NCI-H226 (cell line): ENCODE measurements around the gene RAB38.

Experiments
- DNase-seq: peaks from one replicate; pipeline ENCODE4 v3.0.0-alpha.2; 2015

RAB38 gene

DNA sequence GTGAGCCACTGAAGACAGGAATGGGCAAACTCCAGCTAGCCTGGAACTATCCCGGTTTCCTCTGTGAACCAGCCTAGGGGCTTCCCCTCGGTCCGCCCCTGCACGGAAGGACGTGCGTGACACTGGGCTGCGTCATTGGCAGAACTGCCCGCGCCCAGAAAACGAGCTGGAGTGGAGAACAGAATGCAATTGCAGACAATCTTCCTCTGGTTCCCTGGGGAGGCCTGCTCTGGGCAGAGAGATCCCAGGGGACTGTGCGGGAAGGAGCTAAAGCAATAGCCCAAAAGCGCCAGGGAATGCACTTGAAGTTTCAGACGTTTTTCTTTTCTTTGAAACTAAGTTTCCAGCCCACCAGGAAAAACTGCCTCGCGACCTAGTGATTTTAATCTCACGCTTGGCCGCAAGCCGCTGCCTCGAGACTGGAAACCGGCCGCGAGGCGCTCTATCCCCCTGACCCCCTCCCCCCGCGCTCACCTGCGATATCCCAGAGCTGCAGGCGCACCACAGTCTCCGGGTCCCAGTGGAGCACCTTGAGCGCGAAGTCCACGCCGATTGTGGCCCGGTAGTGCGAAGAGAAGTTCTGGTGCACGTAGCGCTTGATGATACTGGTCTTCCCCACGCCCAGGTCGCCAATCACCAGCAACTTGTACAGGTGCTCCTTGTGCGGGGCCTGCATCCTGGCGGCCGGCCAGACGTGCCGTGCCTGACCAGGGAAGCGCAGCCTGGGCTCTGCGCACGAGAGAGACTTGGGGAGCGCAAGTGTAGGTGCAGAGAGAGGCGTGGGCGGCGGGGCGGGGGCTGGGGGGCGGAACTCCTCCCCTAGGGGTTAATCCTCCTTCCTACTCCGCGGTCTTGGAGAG, at the start of gene RAB38:
Gene RAB38 (minus strand): TSS at position 735 of the 860 bp plus-strand sequence. CDS start 59 bp downstream, at position 676.
- DNase-seq: no peak

DNA sequence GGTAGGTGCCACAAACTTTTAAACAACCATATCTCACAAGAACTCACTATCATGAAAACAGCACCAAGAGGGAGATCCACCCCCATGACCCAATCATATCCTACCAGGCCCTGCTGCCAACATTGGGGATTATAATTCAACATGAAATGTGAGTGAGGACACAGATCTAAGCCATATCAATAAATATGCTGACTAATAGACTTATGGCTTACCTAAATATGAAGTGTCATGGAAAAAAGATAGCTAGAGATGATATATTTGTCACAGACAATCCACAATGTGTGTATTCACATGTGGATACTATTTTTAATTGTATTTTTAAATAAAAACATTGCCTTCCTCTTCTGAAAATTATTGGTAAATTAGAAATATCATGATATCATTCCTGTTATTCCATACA, 38.2 kb upstream of the RAB38 start:
- no peak for DNase-seq

DNA sequence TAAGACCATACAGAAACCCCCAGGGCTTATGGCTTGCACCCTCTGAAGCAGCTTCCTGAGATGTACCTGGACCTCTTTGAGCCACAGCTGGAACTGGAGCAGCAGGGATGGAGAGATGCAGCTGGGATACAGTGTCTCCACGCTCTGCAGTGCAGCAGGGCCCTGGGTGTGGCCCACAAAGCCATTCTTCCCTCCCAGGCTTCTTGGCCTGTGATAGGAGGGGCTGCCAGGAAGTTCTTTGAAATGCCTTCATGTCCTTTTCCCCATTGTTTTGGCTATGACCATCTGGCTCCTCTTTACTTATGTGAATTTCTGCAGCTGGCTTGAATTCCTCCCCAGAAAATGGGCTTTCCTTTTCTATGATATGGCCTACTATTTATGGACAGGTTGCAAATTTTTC, 37.1 kb upstream of the RAB38 start:
- DNase-seq: no peak

DNA sequence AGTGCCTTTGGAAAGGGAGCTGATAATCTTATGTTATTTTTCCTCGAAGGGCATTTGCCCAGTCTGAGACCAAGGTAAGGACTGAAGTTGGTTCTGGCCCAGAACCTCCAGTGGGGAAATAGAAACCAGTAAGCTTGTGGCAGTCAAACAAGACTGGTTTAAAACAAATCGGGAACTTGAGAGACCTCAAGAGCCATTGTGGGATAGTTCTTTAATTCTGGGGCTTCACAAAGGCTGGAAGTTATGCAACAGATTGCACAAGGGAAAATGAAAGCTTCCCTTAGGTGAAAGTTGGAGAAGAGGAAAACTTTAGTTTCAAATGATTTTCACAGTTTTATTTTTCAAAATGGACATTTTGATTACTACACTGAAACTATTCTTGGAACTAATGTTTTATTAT, 33.5 kb upstream of the RAB38 start:
- DNase-seq: no peak

GRCh38 chr11:88206751-88207150, 31.5 kb upstream of the RAB38 start:
- no peak for DNase-seq

DNA sequence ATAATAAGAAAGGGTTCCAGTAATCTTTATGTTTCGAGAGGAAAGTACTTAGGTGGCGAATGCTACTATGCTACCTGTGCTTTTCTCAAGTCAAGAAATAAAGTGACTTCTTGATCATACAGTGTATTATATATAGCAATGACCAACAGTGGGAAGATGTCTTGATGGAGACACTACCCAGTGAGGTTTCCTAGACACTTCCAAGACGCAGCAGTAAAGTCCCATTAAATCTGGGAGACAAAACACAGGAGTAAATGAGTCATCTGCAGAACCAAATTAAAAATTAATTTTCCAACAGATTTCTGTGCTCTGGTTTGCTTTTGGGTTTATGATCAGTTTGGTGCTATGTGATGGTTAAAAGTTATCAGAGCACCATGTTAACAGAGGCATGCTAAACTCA, 29.1 kb upstream of the RAB38 start:
- no peak for DNase-seq

DNA sequence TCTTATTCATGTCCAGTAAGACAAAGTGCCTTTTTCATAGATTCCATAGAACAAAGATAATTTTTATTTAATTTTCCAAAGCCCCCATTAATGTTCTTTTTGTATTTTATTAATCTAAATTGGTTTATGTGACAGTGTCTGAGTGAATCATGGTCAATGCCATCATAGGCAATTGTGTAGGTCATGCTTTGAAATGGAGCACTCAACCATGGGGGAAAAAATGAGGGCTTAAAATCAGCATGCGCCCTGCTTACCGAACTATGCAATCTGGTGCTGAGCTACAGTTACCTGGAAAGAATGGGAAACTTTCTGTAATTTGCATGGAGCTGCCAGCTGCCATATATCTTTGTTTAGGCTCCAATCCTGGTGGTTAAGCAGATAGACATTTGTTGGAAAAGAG, 28.4 kb upstream of the RAB38 start:
- DNase-seq: no peak

DNA sequence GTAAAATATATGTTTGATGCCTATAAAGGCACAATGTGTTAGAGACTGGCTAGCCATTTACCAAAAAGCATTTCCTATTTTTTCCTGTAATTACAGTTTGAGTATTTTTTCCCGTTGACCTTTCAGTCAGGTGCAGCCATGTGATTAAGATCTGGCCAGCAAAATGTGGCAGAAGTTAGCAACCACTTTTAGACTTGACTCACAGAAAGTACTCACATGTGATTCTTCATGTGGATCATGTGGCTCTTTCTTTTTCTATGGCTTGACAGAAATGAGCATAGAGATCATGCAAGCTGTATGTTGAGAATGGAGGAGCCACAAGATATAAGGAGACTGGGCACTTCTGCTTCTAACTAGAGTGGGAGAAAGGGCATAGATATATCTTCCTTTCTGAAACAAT, 27.3 kb upstream of the RAB38 start:
- DNase-seq: no peak

DNA sequence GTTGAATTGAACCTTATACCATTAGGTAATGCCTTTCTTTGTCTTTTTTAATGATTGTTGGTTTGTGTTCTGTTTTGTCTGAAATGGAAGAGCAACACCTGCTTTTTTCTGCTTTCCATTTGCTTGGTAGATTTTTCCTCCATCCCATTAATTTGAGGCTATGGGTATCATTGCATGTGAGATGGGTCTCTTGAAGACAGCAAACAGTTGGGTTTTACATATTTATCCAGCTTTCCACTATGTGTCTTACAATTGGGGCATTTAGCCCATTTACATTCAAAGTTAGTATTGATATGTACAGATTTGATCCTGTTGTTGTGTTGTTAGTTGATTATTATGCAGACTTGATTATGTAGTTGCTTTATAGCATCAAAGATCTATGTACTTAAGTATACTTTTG, 21.1 kb upstream of the RAB38 start:
- DNase-seq: no peak

DNA sequence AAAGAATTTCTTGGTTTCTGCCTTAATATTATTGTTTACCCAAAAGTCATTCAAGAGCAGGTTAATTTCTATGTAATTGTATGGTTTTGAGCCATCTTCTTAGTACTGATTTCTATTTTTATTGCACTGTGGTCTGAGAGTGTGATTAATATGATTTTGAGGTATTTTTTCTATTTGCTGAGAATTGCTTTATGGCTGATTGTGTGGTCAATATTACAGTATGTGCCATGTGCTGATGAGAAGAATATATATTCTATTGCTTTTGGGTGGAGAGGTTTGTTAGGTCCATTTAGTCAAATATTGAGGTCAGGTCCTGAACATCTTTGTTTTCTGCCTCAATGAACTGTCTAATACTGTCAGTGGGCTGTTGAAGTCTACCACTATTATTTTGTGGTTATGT, 20.7 kb upstream of the RAB38 start:
- DNase-seq: no peak

GRCh38 chr11:88194990-88195389, 19.7 kb upstream of the RAB38 start:
- DNase-seq: no peak

- no peak for DNase-seq
Measured at GRCh38 chr11:88193278-88193677, 18.0 kb upstream of the RAB38 start.

DNA sequence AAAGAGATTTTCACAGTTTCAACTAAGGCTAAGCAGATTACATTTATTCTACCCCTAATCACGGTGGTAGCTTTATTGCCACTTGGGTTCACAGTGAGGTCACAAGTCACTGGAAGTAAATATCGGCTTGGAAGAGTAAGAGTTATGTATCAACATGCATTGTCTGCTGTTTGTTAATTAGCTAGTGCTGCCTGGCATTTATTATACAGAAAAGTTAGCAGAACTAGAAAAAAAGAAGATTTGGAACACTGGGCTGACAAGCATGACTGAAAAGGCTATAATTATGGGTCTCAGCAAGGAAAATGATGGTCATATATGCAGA, 13.7 kb upstream of the RAB38 start:
- DNase-seq: no peak

DNA sequence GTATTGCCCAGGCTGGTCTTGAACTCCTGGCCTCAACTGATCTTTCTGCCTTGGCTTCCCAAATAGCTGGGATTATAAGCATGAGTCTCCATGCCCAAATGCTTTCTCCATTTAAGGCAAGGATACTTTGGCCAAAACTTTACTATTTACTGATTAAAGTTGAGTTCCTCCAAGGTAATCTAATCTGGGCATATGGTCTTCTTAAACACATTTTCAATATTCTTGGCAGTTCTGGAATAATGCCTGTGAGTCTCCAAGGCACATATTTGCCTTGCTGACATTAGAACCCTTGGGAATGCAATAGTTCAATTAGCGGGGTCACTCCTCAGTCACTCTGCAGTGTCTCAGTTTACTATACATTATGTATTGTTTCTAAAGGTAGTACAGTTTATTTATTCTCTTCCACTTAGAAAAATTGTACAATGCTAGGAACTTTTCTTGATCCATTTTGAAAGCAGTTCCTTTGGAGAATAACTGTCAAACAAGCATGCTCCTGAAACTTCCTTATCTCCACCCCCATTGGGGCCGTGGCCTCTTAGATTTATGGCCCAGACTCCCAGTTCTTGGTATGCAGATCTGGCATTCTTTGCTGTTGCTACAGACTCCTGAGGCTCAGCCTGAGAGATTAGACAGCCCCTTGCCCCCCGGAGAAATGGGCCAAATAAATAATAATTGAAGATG, 13.1 kb upstream of the RAB38 start:
- DNase-seq: peak; percentile 75

- DNase-seq: no peak
Measured at GRCh38 chr11:88183233-88183632, 8.0 kb upstream of the RAB38 start.

DNA sequence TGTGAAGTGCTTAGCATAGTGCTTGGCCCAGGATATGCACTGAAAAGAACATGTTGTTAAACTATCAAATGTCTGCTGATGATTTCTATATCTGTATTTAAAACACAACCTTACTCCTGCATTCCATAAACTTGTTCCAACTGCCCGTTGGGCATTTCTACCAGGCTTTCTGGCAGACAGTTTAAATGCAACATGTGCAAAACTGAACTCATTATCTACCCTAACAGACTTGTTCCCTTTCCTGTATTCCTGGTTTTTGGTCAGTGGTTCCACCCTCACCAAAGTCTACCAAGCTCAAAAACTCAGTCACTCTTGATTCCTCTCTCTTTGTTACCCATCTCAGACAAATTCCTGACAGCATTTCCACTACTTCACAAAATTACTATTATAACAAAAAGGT, 6.5 kb upstream of the RAB38 start:
- DNase-seq: no peak

GRCh38 chr11:88179971-88180629, 4.9 kb upstream of the RAB38 start:
- DNase-seq: no peak

DNA sequence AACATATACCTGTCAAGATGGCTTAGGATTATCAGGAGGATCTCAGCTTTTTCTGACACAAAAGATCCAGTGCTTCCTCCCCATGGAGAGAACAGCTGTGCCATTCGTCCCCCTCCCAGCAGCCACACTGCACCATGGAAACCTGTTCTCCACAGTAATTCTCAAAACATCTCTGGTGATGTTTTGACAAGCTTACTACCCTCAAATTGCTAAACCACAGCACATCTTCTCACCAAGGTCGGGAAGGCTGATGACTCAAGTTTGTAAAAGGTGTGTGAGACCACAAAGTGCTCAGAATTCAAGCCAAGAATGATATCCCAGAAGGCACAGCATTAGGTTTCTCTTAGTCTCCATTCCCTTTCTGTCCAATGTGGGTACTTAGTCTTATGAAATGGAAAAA, 3.9 kb upstream of the RAB38 start:
- DNase-seq: peak; percentile 48

GRCh38 chr11:88178191-88178590, 2.9 kb upstream of the RAB38 start:
- DNase-seq: no peak

DNA sequence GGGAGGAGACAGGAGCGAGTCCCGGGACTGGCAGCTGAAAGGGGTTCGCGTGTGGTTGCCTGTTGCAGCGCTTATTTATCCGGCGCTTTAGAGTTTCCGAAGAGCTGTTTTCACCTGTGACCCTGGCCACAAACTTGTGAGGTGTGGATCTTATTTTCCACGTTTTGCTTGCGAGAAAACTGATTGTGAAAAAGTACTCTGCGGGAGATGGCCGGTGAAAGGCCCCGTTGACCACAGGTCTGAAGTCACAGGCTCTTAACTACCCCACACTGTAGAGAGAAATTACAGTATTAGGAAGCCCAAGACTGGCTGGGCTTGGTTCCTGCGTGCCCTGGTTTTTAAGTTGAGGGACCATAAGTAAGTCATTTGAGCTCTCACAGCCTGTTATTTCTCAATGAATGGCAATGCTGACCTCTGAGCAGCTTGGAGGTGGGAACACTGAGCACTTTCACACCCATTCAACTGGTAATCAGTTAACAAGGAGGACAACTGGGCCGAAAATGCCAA, 379 bp upstream of the RAB38 start:
- DNase-seq: no peak

DNA sequence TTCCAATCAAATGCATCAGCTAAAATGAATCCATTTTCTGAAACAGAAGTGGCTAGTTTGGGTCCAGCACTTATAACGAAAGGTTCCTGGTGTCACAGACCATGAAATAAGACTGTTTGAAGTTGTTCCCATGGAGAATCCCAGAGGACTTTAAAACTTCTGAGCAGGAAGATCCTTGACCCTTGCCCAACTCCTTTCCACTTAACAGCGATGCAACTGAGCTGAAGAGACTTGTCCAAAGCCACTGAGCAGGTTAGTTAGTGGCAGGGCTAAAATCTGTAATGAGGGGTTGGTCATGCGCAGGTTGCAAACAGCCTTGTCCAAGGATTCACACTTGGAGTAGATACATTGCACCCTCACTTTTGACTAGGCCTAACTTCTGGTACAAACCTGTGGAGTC, 1.3 kb downstream of the RAB38 start:
- DNase-seq: no peak

- DNase-seq: no peak
Measured at GRCh38 chr11:88171982-88172381, 3.3 kb downstream of the RAB38 start.

GRCh38 chr11:88170673-88171072, 4.6 kb downstream of the RAB38 start:
- no peak for DNase-seq

- DNase-seq: no peak
Measured at GRCh38 chr11:88169881-88170280, 5.4 kb downstream of the RAB38 start.
